Measurements from ENCODE around the gene OFD1.
A peak's percentile ranks its signal among the peaks of the same experiment; 100 is the strongest.

The OFD1 gene

DNA sequence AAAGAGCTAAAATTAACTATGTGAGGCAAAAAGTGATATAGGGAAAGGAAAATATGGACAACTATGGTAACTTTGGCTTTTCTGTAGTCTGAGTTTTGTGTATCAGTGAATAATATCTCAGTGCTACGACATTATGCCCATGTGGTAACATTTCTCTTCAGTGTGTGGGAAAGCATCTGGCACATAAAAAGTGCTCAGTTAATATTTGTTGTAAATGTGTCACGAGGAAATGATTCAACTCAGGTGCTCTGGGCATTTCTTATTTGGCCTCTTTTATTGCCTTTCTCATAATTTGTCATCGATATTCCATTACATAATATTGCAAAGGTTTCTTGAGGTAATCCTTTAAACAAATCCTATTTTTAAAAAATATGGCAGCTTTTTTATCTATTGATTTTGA is 17.6 kb downstream of the OFD1 start:
- no peaks in the 10 kb centered on the region for H3K79me2 ChIP-seq (ENCODE audit: insufficient read depth, low read length)
- H4K20me1 ChIP-seq (ENCODE audit: insufficient read depth, low read length), result no peaks in the 10 kb centered on the region
- H3K27me3 ChIP-seq (ENCODE audit: insufficient read depth, low read length, poor library complexity), result no peaks in the 10 kb centered on the region
- H3K9me3 ChIP-seq (ENCODE audit: insufficient read depth, low read length, severe bottlenecking), result no peaks in the 10 kb centered on the region
- H3K27ac ChIP-seq (ENCODE audit: low read length), result no peak overlapping the region
- no peak for DNase-seq
- H3K36me3 ChIP-seq (ENCODE audit: insufficient read depth, low read length), result peaks cover 54% of the 10 kb centered on the region
- TF ChIP-seq, protein P1, sequence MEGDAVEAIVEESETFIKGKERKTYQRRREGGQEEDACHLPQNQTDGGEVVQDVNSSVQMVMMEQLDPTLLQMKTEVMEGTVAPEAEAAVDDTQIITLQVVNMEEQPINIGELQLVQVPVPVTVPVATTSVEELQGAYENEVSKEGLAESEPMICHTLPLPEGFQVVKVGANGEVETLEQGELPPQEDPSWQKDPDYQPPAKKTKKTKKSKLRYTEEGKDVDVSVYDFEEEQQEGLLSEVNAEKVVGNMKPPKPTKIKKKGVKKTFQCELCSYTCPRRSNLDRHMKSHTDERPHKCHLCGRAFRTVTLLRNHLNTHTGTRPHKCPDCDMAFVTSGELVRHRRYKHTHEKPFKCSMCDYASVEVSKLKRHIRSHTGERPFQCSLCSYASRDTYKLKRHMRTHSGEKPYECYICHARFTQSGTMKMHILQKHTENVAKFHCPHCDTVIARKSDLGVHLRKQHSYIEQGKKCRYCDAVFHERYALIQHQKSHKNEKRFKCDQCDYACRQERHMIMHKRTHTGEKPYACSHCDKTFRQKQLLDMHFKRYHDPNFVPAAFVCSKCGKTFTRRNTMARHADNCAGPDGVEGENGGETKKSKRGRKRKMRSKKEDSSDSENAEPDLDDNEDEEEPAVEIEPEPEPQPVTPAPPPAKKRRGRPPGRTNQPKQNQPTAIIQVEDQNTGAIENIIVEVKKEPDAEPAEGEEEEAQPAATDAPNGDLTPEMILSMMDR (IDR thresholded peaks at IDR 0.05; ENCODE audit: borderline replicate concordance, extremely low read depth, low read length, poor library complexity, severe bottlenecking), result no peak
- no peak for TF ChIP-seq EZH2 (IDR thresholded peaks at IDR 0.05; ENCODE audit: borderline replicate concordance, low read depth, low read length, severe bottlenecking)
- no peaks in the 10 kb centered on the region for H3K4me1 ChIP-seq (ENCODE audit: insufficient read depth, low read length)
- H2AFZ ChIP-seq (ENCODE audit: low read depth, low read length), result no peak overlapping the region
- ATAC-seq (ENCODE audit: insufficient read depth, low read depth), result no peak
- no peak overlapping the region for H3K9ac ChIP-seq (ENCODE audit: low read depth, low read length)
- no peak overlapping the region for H3K4me2 ChIP-seq (ENCODE audit: insufficient read depth, low read length)
- H3K4me3 ChIP-seq (ENCODE audit: low read depth in 1 of 2, low read length in 2 of 2), result no peak overlapping the region

DNA sequence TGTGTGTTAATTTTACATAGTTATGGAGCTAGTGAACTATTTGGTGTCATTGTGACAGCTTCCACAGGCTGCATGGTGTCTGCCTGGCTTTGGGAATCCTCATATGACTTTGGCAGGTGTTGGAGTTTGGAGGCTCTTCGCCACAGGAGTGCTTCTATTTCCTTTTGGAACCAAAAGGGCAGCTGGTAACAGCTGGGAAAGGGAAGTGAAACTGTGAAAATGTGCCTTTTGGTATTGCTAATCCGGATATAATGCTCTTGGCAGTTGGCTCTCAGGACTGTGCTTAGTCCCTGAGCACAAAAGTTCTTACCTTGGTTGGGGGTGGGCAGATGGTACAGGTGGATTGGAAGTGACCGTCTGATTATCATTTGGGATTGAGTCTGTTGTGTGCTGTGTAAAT is 18.1 kb downstream of the OFD1 start:
- ATAC-seq (ENCODE audit: insufficient read depth, low read depth), result no peak
- Histone ChIP-seq H3K4me2 (ENCODE audit: insufficient read depth, low read length) (no peak overlapping the region), H4K20me1 (ENCODE audit: insufficient read depth, low read length) (no peaks in the 10 kb centered on the region), H3K9ac (ENCODE audit: low read depth, low read length) (no peak overlapping the region), H3K4me3 (ENCODE audit: low read depth in 1 of 2, low read length in 2 of 2) (no peak overlapping the region), H3K79me2 (ENCODE audit: insufficient read depth, low read length) (no peaks in the 10 kb centered on the region), H3K27ac (ENCODE audit: low read length) (no peak overlapping the region), H3K27me3 (ENCODE audit: insufficient read depth, low read length, poor library complexity) (no peaks in the 10 kb centered on the region), H3K9me3 (ENCODE audit: insufficient read depth, low read length, severe bottlenecking) (no peaks in the 10 kb centered on the region), H3K4me1 (ENCODE audit: insufficient read depth, low read length) (no peaks in the 10 kb centered on the region), H3K36me3 (ENCODE audit: insufficient read depth, low read length) (peaks cover 50% of the 10 kb centered on the region), H2AFZ (ENCODE audit: low read depth, low read length) (no peak overlapping the region)
- no peak for TF ChIP-seq EZH2 (IDR thresholded peaks at IDR 0.05; ENCODE audit: borderline replicate concordance, low read depth, low read length, severe bottlenecking)
- TF ChIP-seq, protein P1 (IDR thresholded peaks at IDR 0.05; ENCODE audit: borderline replicate concordance, extremely low read depth, low read length, poor library complexity, severe bottlenecking), result no peak
- DNase-seq, result no peak

DNA sequence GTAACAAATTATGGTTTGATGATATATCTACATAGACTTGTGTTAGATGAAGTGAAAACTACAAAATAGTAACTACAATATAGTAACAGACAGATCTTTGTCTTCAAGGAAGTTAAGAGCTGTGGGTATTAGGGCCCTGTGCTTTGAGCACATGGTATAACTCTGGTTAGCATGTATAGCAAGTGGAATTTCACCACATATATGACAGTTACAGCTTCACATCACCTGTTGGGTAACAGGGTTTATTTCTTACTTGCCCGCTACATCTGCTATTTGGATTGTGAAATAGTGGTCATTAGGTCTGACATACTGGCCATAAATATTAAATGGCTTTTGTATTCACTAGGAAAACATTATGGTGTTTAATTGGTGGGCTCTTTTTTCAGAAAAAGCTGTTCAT is 20.2 kb downstream of the OFD1 start:
- Histone ChIP-seq H3K79me2 (ENCODE audit: insufficient read depth, low read length) (no peaks in the 10 kb centered on the region), H3K9me3 (ENCODE audit: insufficient read depth, low read length, severe bottlenecking) (no peaks in the 10 kb centered on the region), H3K36me3 (ENCODE audit: insufficient read depth, low read length) (peaks cover 53% of the 10 kb centered on the region), H3K4me1 (ENCODE audit: insufficient read depth, low read length) (no peaks in the 10 kb centered on the region), H4K20me1 (ENCODE audit: insufficient read depth, low read length) (no peaks in the 10 kb centered on the region), H3K27ac (ENCODE audit: low read length) (no peak overlapping the region), H3K9ac (ENCODE audit: low read depth, low read length) (no peak overlapping the region), H2AFZ (ENCODE audit: low read depth, low read length) (no peak overlapping the region), H3K4me3 (ENCODE audit: low read depth in 1 of 2, low read length in 2 of 2) (no peak overlapping the region), H3K27me3 (ENCODE audit: insufficient read depth, low read length, poor library complexity) (no peaks in the 10 kb centered on the region), H3K4me2 (ENCODE audit: insufficient read depth, low read length) (no peak overlapping the region)
- no peak for ATAC-seq (ENCODE audit: insufficient read depth, low read depth)
- no peak for DNase-seq
- TF ChIP-seq, protein P1 (IDR thresholded peaks at IDR 0.05; ENCODE audit: borderline replicate concordance, extremely low read depth, low read length, poor library complexity, severe bottlenecking), result no peak
- TF ChIP-seq EZH2 (IDR thresholded peaks at IDR 0.05; ENCODE audit: borderline replicate concordance, low read depth, low read length, severe bottlenecking), result no peak

DNA sequence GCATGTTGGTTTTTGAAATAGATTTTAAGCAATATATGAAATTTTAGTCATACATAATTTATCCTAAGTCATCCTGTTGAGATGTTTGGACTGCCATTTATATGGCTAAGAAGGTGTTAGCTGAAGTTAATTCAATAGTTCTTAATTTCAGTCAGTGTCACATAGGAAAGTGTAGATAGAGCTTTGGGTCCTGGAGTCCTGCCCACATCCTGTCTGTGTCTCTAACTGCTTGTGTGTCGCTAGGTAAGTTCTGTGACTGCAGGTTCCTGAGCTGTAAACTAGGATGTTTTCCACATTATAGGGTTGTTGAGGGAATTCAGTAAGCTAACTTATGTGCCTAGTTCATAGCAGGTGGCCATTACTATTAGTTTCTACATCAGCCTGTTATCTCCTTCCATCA is 20.7 kb downstream of the OFD1 start:
- H3K36me3 ChIP-seq (ENCODE audit: insufficient read depth, low read length), result peaks cover 53% of the 10 kb centered on the region
- no peak overlapping the region for H3K27ac ChIP-seq (ENCODE audit: low read length)
- no peaks in the 10 kb centered on the region for H3K27me3 ChIP-seq (ENCODE audit: insufficient read depth, low read length, poor library complexity)
- no peak overlapping the region for H3K9ac ChIP-seq (ENCODE audit: low read depth, low read length)
- no peak overlapping the region for H2AFZ ChIP-seq (ENCODE audit: low read depth, low read length)
- ATAC-seq (ENCODE audit: insufficient read depth, low read depth), result peak; percentile 58; the same call in 1 of the 3 replicates
- no peak for DNase-seq
- no peak overlapping the region for H3K4me3 ChIP-seq (ENCODE audit: low read depth in 1 of 2, low read length in 2 of 2)
- TF ChIP-seq, protein P1 (IDR thresholded peaks at IDR 0.05; ENCODE audit: borderline replicate concordance, extremely low read depth, low read length, poor library complexity, severe bottlenecking), result no peak
- TF ChIP-seq EZH2 (IDR thresholded peaks at IDR 0.05; ENCODE audit: borderline replicate concordance, low read depth, low read length, severe bottlenecking), result no peak
- H3K4me2 ChIP-seq (ENCODE audit: insufficient read depth, low read length), result no peak overlapping the region
- H3K9me3 ChIP-seq (ENCODE audit: insufficient read depth, low read length, severe bottlenecking), result no peaks in the 10 kb centered on the region
- no peaks in the 10 kb centered on the region for H3K79me2 ChIP-seq (ENCODE audit: insufficient read depth, low read length)
- no peaks in the 10 kb centered on the region for H4K20me1 ChIP-seq (ENCODE audit: insufficient read depth, low read length)
- H3K4me1 ChIP-seq (ENCODE audit: insufficient read depth, low read length), result no peaks in the 10 kb centered on the region

Measured in DND-41 (cell line).